DOHH2 (cell line): Measurements from ENCODE around the gene LCN9.
A peak's percentile ranks its signal among the peaks of the same experiment; 100 is the strongest.

Experiments
- CTCF ChIP-seq: fragments of 200-600 bp; sonication (generic); IDR thresholded peaks from one replicate; pipeline ENCODE4 v1.5.1; 2014; ENCODE audit warnings: antibody characterized with exemption, mild to moderate bottlenecking, low read depth, low read length; ENCODE audit not compliant: poor library complexity, severe bottlenecking
- EZH2phosphoT487 ChIP-seq: fragments of 200-600 bp; sonication (generic); IDR thresholded peaks from 2 replicates; pipeline ENCODE4 v1.6.1; 2017; ENCODE audit warnings: borderline replicate concordance, mild to moderate bottlenecking, antibody characterized with exemption, low read length, moderate library complexity, mixed read lengths

- TF ChIP-seq CTCF (peak; percentile 19), EZH2phosphoT487 (no peak)
These were observed 8.5 kb downstream of the LCN9 start for GRCh38 chr9:135671591-135672041.
